Keratinocyte (primary cell): Measurements from ENCODE around the gene PSAP. TPM values are rescaled to one million over a fixed set of nuclear protein-coding genes. Genes with fewer than 3 reads are reported as not detected.

Experiments used
- DNase-seq: peaks from one replicate; pipeline ENCODE4 v3.0.0-alpha.2; 2011; ENCODE audit warnings: low read depth, missing footprints, low spot score
- FAIRE-seq: peaks from 2 replicates; lab custom pipeline; 2011; peaks lifted over from hg19 to GRCh38; lab: Jason Lieb, UNC
- H2AFZ ChIP-seq: 2 replicates; pipeline ENCODE4 v1.6.0; 2012; ENCODE audit warnings: low read length, control low read depth, inconsistent platforms; ENCODE audit not compliant: control insufficient read depth
- H3K27ac ChIP-seq: 2 replicates; pipeline ENCODE4 v1.5.1; 2011; ENCODE audit warnings: low read length; ENCODE audit not compliant: control insufficient read depth, insufficient read depth
- H3K27me3 ChIP-seq: 3 replicates; pipeline ENCODE4 v1.6.0; 2011; ENCODE audit warnings: low read length; ENCODE audit not compliant: control insufficient read depth, insufficient read depth; ENCODE audit errors: extremely low read depth
- H3K36me3 ChIP-seq, 2 experiments: 2 replicates in 1 of 2; 3 replicates in 1 of 2; pipeline ENCODE4 v1.5.1; 2011; ENCODE audit warnings: low read length in 2 of 2, mild to moderate bottlenecking in 1 of 2; ENCODE audit not compliant: control insufficient read depth in 2 of 2, insufficient read depth in 2 of 2; ENCODE audit errors: extremely low read depth in 1 of 2
- H3K4me1 ChIP-seq: 3 replicates; pipeline ENCODE4 v1.5.1; 2011; ENCODE audit warnings: low read length; ENCODE audit not compliant: control insufficient read depth, insufficient read depth; ENCODE audit errors: extremely low read depth
- H3K4me2 ChIP-seq: 3 replicates; pipeline ENCODE4 v1.6.0; 2011; ENCODE audit warnings: low read depth, low read length; ENCODE audit not compliant: control insufficient read depth, insufficient read depth; ENCODE audit errors: extremely low read depth
- H3K4me3 ChIP-seq, 3 experiments: fragments of 200-600 bp in 1 of 3; sonication (generic) in 1 of 3; 2 replicates in 2 of 3; 3 replicates in 1 of 3; pipeline ENCODE4 v1.5.1; 2011 to 2016; ENCODE audit warnings: low read length in 3 of 3, mild to moderate bottlenecking in 3 of 3, control low read depth in 2 of 3, inconsistent platforms in 1 of 3, low read depth in 1 of 3, mixed read lengths in 1 of 3, mixed run types in 1 of 3, moderate library complexity in 1 of 3; ENCODE audit not compliant: control insufficient read depth in 2 of 3, insufficient read depth in 2 of 3; ENCODE audit errors: extremely low read depth in 1 of 3
- H3K79me2 ChIP-seq: 2 replicates; pipeline ENCODE4 v1.6.0; 2012; ENCODE audit warnings: low read length; ENCODE audit not compliant: control insufficient read depth, insufficient read depth
- H3K9ac ChIP-seq: 3 replicates; pipeline ENCODE4 v1.6.0; 2011; ENCODE audit warnings: low read length; ENCODE audit not compliant: control insufficient read depth, insufficient read depth; ENCODE audit errors: extremely low read depth
- H3K9me1 ChIP-seq: 3 replicates; pipeline ENCODE4 v1.6.0; 2011; ENCODE audit warnings: low read length; ENCODE audit not compliant: control insufficient read depth, insufficient read depth; ENCODE audit errors: extremely low read depth
- H3K9me3 ChIP-seq: 2 replicates; pipeline ENCODE4 v1.5.1; 2012; ENCODE audit warnings: low read depth, low read length; ENCODE audit not compliant: control insufficient read depth
- H4K20me1 ChIP-seq: 3 replicates; pipeline ENCODE4 v1.6.0; 2011; ENCODE audit warnings: low read length; ENCODE audit not compliant: control insufficient read depth, insufficient read depth; ENCODE audit errors: extremely low read depth
- EZH2 ChIP-seq: IDR thresholded peaks from one replicate; pipeline ENCODE4 v1.6.1; 2012; ENCODE audit warnings: inconsistent platforms, mild to moderate bottlenecking, low read length, moderate library complexity
- dilution Hi-C: fragments of 300-500 bp; cut with MboI; formaldehyde crosslinking; loops from one replicate; pipeline ENCODE4 v1.7.0; 2020; ENCODE audit warnings: low sequenced_read_pairs; ENCODE audit not compliant: extremely low pct_ligation_motif_present
- polyA plus RNA-seq, 5 experiments: library from polyadenylated mRNA; depleted of rRNA in 3 of 5; stranded (reverse) in 3 of 5; stranded (forward) in 1 of 5; unstranded in 1 of 5; fragments of >200 nt; gene quantifications; 1 replicate in 1 of 5; 2 replicates in 3 of 5; 3 replicates in 1 of 5; pipeline versions ENCODE4 v1.2.1 to v1.2.3, GENCODE V29; 2011 to 2012; ENCODE audit warnings: missing spikeins in 2 of 5, low read depth in 1 of 5, low replicate concordance in 1 of 5
- TF ChIP-seq, protein P1 (sequence below), 3 experiments: IDR thresholded peaks in 1 of 3; conservative IDR thresholded peaks in 1 of 3; optimal IDR thresholded peaks in 1 of 3; 2 replicates in 2 of 3; 3 replicates in 1 of 3; pipeline versions ENCODE3 to v1.5.1; 2011; ENCODE audit warnings: low read length in 3 of 3, mild to moderate bottlenecking in 3 of 3, moderate library complexity in 2 of 3, control low read depth in 1 of 3, inconsistent platforms in 1 of 3; ENCODE audit not compliant: insufficient read depth in 2 of 3; ENCODE audit errors: extremely low read depth in 1 of 3

The PSAP gene
- polyA plus RNA-seq, 1 donor (not counting 4 experiments of a cell fraction or from before 2014, with no cell fraction given): 1,075 TPM

- H3K79me2 ChIP-seq: no peaks in the 10 kb centered on the region
- no peak overlapping the region for H2AFZ ChIP-seq
- H3K36me3 ChIP-seq: no peaks in the 10 kb centered on the region
- peaks cover 19% of the 10 kb centered on the region for H3K27me3 ChIP-seq
- TF ChIP-seq, protein P1, sequence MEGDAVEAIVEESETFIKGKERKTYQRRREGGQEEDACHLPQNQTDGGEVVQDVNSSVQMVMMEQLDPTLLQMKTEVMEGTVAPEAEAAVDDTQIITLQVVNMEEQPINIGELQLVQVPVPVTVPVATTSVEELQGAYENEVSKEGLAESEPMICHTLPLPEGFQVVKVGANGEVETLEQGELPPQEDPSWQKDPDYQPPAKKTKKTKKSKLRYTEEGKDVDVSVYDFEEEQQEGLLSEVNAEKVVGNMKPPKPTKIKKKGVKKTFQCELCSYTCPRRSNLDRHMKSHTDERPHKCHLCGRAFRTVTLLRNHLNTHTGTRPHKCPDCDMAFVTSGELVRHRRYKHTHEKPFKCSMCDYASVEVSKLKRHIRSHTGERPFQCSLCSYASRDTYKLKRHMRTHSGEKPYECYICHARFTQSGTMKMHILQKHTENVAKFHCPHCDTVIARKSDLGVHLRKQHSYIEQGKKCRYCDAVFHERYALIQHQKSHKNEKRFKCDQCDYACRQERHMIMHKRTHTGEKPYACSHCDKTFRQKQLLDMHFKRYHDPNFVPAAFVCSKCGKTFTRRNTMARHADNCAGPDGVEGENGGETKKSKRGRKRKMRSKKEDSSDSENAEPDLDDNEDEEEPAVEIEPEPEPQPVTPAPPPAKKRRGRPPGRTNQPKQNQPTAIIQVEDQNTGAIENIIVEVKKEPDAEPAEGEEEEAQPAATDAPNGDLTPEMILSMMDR (optimal IDR thresholded peaks at IDR 0.05 in 1 of 3, IDR thresholded peaks at IDR 0.05 in 1 of 3, conservative IDR thresholded peaks at IDR 0.05 in 1 of 3; ENCODE audit: extremely low read depth in 1 of 3, insufficient read depth in 2 of 3, low read length in 3 of 3): peak in 1 of 3 experiments; percentile 11
- TF ChIP-seq EZH2: no peak
- no peaks in the 10 kb centered on the region for H4K20me1 ChIP-seq
- H3K9me3 ChIP-seq: no peaks in the 10 kb centered on the region
- no peak overlapping the region for H3K9ac ChIP-seq
- H3K9me1 ChIP-seq: no peaks in the 10 kb centered on the region
- dilution Hi-C loops: no loop called here
- H3K4me3 ChIP-seq: no peak overlapping the region
- no peak overlapping the region for H3K27ac ChIP-seq
- no peaks in the 10 kb centered on the region for H3K4me1 ChIP-seq
- H3K4me2 ChIP-seq: no peak overlapping the region
- FAIRE-seq: no peak
- no peak for DNase-seq
Observed at GRCh38 chr10:71780719-71781118, 70.3 kb downstream of the PSAP start.

GRCh38 chr10:71780156-71780555 is 70.9 kb downstream of the PSAP start:
- Histone ChIP-seq H3K4me1 (no peaks in the 10 kb centered on the region), H3K4me2 (no peak overlapping the region), H3K9me3 (no peaks in the 10 kb centered on the region), H3K27ac (no peak overlapping the region), H3K9me1 (no peaks in the 10 kb centered on the region), H3K27me3 (peaks cover 14% of the 10 kb centered on the region), H4K20me1 (no peaks in the 10 kb centered on the region), H3K9ac (no peak overlapping the region), H3K36me3 (no peaks in the 10 kb centered on the region), H2AFZ (no peak overlapping the region), H3K4me3 (no peak overlapping the region), H3K79me2 (no peaks in the 10 kb centered on the region)
- dilution Hi-C loops: no loop called here
- TF ChIP-seq EZH2: no peak
- TF ChIP-seq, protein P1 (optimal IDR thresholded peaks at IDR 0.05 in 1 of 3, IDR thresholded peaks at IDR 0.05 in 1 of 3, conservative IDR thresholded peaks at IDR 0.05 in 1 of 3; ENCODE audit: extremely low read depth in 1 of 3, insufficient read depth in 2 of 3, low read length in 3 of 3): no peak
- FAIRE-seq (no peak), DNase-seq (no peak)
